Kidney epithelial cell (primary cell): ENCODE measurements around the gene PLA2R1. TPM values are rescaled to one million over a fixed set of nuclear protein-coding genes. Genes with fewer than 3 reads are reported as not detected.

Experiments used
- DNase-seq: peaks from one replicate; pipeline ENCODE4 v3.0.0-alpha.2; 2010; ENCODE audit warnings: low read depth
- H3K27me3 ChIP-seq: 2 replicates; pipeline ENCODE4 v1.6.0; 2011; ENCODE audit warnings: low read length; ENCODE audit not compliant: control insufficient read depth, insufficient read depth
- H3K36me3 ChIP-seq: 2 replicates; pipeline ENCODE4 v1.5.1; 2011; ENCODE audit warnings: low read length; ENCODE audit not compliant: control insufficient read depth, insufficient read depth
- H3K4me3 ChIP-seq: 2 replicates; pipeline ENCODE4 v1.5.1; 2011; ENCODE audit warnings: low read depth, mild to moderate bottlenecking, control low read depth, low read length
- total RNA-seq: library from RNA; depleted of rRNA; stranded (reverse); fragments of >200 nt; gene quantifications from 2 replicates; pipeline ENCODE4 v1.2.3, GENCODE V29; 2015
- TF ChIP-seq, protein P1 (sequence below): IDR thresholded peaks from 2 replicates; pipeline ENCODE4 v1.5.1; 2011; ENCODE audit warnings: mild to moderate bottlenecking, moderate library complexity, low read length, control low read depth, inconsistent platforms; ENCODE audit not compliant: insufficient read depth, poor library complexity, severe bottlenecking

The PLA2R1 gene
- total RNA-seq, 1 donor from 2014 or later, result 3.6 TPM

DNA sequence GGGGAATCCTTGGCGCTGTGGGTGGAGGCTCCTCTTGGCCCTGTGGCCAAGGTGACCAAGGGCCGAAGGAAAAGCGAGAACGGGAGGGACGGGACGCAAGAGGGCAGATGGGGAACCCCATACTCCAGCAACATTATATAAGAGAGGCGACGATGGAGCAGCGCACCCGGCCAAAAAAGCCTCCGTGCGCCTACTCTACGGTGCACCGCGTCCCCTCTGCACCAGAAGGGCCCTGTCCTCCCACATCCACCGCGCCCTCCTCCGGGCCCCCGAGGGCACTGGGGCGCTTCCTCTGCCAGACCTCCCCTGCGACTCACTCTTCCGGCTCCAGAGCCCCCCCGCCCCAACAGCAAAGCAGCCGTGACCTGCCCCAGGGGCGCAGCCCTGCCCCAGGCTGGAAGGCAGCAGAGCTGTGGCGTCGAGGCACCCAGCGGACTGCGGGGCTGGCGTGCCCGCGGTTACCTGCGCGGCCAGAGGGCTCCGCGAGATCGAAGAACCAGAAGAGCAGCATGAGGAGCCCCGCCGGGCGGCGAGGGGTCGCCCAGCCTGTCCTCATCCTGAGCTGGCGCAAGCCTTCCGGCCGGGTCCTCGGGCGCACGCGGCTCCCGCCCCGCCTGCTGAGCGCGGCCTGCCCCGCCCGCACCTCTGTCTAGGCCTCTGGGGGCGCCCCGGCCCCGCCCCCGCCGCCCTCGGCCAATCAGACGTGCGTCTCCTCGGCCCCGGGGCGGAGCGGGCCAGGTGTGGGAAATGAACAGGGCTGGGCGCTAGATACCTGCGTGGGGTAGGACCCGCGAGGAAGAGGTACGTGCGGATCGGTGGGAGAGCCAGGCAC is 158.1 kb downstream of the PLA2R1 start, which contains the start of gene LY75:
LY75 (minus strand) TSS at position 630 of the 832 bp plus-strand sequence.
- TF ChIP-seq, protein P1, sequence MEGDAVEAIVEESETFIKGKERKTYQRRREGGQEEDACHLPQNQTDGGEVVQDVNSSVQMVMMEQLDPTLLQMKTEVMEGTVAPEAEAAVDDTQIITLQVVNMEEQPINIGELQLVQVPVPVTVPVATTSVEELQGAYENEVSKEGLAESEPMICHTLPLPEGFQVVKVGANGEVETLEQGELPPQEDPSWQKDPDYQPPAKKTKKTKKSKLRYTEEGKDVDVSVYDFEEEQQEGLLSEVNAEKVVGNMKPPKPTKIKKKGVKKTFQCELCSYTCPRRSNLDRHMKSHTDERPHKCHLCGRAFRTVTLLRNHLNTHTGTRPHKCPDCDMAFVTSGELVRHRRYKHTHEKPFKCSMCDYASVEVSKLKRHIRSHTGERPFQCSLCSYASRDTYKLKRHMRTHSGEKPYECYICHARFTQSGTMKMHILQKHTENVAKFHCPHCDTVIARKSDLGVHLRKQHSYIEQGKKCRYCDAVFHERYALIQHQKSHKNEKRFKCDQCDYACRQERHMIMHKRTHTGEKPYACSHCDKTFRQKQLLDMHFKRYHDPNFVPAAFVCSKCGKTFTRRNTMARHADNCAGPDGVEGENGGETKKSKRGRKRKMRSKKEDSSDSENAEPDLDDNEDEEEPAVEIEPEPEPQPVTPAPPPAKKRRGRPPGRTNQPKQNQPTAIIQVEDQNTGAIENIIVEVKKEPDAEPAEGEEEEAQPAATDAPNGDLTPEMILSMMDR, result no peak
- H3K4me3 ChIP-seq, result peak within 1 kb of the TSS; percentile 28
- H3K27me3 ChIP-seq, result peaks cover 11% of the 10 kb centered on the region
- no peaks in the 10 kb centered on the region for H3K36me3 ChIP-seq
- DNase-seq, result no peak

DNA sequence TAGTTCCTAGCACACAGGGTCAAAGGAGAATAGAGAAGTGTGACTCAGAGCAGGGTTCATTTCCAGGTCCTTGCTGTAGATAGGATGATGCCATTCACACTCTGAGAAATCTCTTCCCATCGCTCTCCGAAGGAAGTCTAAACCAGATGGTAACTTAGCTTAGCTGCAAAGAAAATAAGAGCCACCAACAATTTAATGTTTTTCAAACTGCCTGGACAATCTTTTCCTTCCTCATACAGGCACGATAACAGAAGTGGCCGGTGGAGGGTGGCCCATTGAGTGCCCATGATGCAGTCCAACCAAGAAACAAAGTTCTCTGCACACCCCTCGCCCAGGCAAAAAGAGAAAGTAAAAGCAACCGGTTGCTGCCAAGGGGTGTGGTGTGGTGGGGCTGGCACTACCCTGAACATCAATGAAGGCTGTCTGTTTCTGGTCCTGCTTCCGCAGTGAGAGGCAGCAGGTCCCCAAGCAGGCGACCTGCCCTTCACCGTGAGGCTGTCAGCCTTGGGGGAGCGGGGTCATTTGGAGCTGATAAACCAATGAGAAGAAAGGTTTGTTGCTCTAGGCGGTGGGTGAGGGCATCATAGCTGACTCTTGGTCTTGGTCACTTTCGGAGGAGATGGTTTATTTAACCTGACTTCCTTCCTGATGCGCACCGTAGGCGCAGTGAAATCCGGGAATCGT is 158.8 kb downstream of the PLA2R1 start:
- DNase-seq, result no peak
- H3K27me3 ChIP-seq, result peaks cover 11% of the 10 kb centered on the region
- no peaks in the 10 kb centered on the region for H3K36me3 ChIP-seq
- no peak overlapping the region for H3K4me3 ChIP-seq
- TF ChIP-seq, protein P1, result no peak

DNA sequence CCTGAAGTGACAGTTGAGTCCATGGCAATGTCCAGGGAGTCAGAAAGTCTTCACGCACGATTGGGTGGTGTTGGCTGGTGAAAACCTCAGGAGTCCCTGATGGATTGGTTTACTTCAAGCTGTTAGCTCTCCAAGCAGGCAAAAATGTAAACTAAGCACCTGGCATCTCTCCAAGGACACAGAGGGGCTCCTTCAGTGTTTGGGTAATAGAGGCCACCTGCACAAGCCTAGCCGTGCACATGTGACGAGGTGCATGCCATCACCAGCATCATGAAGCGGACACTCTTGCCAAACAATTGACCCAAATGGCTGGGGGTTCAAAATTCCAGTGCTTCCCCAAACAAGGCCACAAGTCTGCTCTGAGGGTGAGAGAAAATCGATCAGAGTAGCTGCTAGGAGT is 159.7 kb downstream of the PLA2R1 start:
- TF ChIP-seq, protein P1, result no peak
- no peak overlapping the region for H3K4me3 ChIP-seq
- DNase-seq, result no peak
- H3K36me3 ChIP-seq, result no peaks in the 10 kb centered on the region
- peaks cover 11% of the 10 kb centered on the region for H3K27me3 ChIP-seq

DNA sequence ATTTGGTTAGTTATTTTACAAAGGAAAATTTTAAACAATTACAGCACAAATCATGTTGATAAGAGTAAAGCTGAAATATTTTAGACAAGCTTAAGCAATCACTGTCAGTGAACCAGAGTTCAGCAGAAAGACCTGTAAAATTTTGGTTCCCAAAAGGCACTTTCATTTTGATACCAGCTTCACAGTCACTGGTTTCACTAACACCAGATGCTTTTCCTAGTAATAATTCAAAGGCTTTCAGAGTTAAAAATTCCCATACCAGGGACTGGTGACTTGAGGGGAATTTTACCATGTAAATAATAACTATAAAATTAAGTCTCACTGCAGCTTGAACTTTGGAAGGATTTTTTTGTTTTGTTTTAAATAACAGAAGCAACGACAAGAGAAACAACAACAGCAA is 162.1 kb downstream of the PLA2R1 start:
- no peaks in the 10 kb centered on the region for H3K36me3 ChIP-seq
- H3K4me3 ChIP-seq, result no peak overlapping the region
- no peak for DNase-seq
- H3K27me3 ChIP-seq, result peaks cover 11% of the 10 kb centered on the region
- TF ChIP-seq, protein P1, result no peak

DNA sequence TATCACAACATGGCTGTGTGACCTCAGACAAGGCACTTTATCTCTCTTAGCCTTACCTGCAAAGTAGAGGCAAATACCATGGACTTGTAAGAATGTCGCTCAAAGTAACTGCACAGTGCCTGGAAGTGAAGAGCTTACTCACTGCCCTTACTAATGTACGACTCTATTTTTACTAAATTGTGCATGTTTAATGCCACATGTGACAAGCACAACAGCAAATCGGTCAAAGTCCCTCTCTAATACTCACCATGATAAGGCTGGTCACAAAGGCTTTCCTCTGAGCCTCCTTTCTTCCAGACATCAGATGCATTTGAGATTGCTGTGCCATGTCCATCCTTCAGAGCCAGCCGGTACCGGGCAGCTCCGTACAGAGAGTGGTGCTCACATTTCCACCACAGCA is 164.0 kb downstream of the PLA2R1 start:
- TF ChIP-seq, protein P1, result no peak
- DNase-seq, result no peak
- H3K4me3 ChIP-seq, result no peak overlapping the region
- H3K27me3 ChIP-seq, result no peaks in the 10 kb centered on the region
- no peaks in the 10 kb centered on the region for H3K36me3 ChIP-seq

DNA sequence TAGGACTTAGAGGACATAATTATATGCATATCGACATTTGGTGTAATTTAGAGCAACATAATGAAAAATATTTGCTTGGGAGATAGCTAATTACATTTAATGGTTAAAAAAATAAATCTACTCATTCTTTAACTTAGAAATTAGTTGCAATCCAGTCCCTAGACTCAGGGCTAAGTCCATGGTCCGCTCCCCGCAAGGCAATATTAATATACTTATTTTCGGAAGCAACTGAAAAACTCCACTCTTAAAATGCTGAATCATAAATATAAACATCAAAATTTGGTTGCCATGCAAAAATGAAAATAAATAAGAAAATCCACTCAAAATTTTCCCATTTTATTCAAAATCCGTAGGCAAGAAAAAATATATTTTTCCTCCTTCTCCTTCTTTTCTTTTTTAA is 164.7 kb downstream of the PLA2R1 start:
- H3K36me3 ChIP-seq, result no peaks in the 10 kb centered on the region
- H3K4me3 ChIP-seq, result no peak overlapping the region
- TF ChIP-seq, protein P1, result no peak
- no peak for DNase-seq
- H3K27me3 ChIP-seq, result no peaks in the 10 kb centered on the region
